B cell (primary cell): Measurements from ENCODE around the gene ACE.

ENCODE experiments used
- EZH2 ChIP-seq: IDR thresholded peaks from 2 replicates; pipeline ENCODE4 v1.6.1; 2012; ENCODE audit warnings: borderline replicate concordance, low read depth, mild to moderate bottlenecking, moderate library complexity, low read length; ENCODE audit not compliant: insufficient read depth, poor library complexity, severe bottlenecking
- TF ChIP-seq, protein P1 (sequence below): fragments of 200-600 bp; IDR thresholded peaks from one replicate; pipeline ENCODE4 v1.8.0; 2022; ENCODE audit warnings: antibody characterized with exemption, mild to moderate bottlenecking

DNA sequence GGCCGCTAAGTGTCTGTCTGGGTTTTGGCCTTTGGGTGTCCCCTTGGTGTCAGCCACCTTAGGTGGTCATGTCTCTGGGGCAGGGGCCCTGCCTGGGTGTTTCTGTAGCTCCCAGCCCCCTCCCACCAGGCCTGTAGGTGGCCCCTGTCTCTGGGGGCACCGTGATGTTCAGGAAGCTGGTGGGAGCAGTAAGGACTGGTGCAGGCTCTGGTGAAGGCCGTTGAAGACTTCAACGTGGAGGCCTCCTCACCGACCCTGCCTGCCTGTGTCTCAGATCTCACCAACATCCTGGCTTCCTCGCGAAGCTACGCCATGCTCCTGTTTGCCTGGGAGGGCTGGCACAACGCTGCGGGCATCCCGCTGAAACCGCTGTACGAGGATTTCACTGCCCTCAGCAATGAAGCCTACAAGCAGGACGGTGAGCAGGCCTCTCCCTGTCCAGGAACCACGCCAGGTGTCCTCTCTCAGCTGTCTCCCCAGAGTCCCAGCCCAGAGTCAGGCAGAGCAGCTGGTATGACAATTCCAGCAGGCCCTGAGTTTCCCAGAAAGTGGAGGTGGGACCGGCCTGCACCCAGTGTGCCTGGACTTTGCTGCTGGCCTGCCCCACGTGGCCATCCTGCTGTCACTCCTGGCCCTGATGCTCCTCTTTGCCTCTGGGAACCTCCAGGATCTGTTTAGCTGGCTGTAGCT is 2.8 kb downstream of the ACE start:
- TF ChIP-seq, protein P1, sequence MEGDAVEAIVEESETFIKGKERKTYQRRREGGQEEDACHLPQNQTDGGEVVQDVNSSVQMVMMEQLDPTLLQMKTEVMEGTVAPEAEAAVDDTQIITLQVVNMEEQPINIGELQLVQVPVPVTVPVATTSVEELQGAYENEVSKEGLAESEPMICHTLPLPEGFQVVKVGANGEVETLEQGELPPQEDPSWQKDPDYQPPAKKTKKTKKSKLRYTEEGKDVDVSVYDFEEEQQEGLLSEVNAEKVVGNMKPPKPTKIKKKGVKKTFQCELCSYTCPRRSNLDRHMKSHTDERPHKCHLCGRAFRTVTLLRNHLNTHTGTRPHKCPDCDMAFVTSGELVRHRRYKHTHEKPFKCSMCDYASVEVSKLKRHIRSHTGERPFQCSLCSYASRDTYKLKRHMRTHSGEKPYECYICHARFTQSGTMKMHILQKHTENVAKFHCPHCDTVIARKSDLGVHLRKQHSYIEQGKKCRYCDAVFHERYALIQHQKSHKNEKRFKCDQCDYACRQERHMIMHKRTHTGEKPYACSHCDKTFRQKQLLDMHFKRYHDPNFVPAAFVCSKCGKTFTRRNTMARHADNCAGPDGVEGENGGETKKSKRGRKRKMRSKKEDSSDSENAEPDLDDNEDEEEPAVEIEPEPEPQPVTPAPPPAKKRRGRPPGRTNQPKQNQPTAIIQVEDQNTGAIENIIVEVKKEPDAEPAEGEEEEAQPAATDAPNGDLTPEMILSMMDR: no peak
- TF ChIP-seq EZH2: no peak
